Ovary (tissue), 9 donors: ENCODE data around the gene VAPB. TPM values are rescaled to one million over a fixed set of nuclear protein-coding genes. Genes with fewer than 3 reads are reported as not detected.

Source experiments
- DNase-seq, 5 donors: peaks; one replicate each; pipeline ENCODE4 v3.0.0-alpha.2; 2019 to 2020
- H3K27ac ChIP-seq, 2 donors: fragments of 200-600 bp; one replicate each; pipeline versions ENCODE4 v1.5.1 to v1.8.0; 2019 to 2022
- H3K27me3 ChIP-seq: fragments of 200-600 bp; one replicate; pipeline ENCODE4 v1.8.0; 2022
- H3K36me3 ChIP-seq: fragments of 200-600 bp; sonication (generic); one replicate; pipeline ENCODE4 v1.5.1; 2019
- H3K4me1 ChIP-seq: one replicate; pipeline ENCODE4 v1.8.1; 2013; ENCODE audit warnings: mild to moderate bottlenecking, moderate library complexity; ENCODE audit not compliant: insufficient read depth
- H3K4me3 ChIP-seq: fragments of 200-600 bp; sonication (generic); one replicate; pipeline ENCODE4 v1.5.1; 2017
- H3K9me3 ChIP-seq, 2 donors: fragments of 200-600 bp in 1 of 2; sonication (generic) in 1 of 2; one replicate each; pipeline versions ENCODE4 v1.5.1 to v1.8.1; 2013 to 2019; ENCODE audit warnings: mild to moderate bottlenecking in 1 of 2, moderate library complexity in 1 of 2
- CTCF ChIP-seq, 3 donors: fragments of 450-650 bp in 2 of 3; fragments of 200-600 bp in 1 of 3; IDR thresholded peaks; one replicate each; pipeline versions ENCODE4 v1.5.1 to v1.8.0; 2016 to 2022; ENCODE audit warnings: antibody characterized with exemption in 3 of 3, mild to moderate bottlenecking in 1 of 3
- EP300 ChIP-seq: sonication (generic); formaldehyde crosslinking; IDR thresholded peaks from one replicate; pipeline ENCODE4 v1.6.1; 2017; ENCODE audit warnings: antibody characterized with exemption
- POLR2A ChIP-seq: fragments of 450-650 bp; IDR thresholded peaks from one replicate; pipeline ENCODE4 v1.6.1; 2017; ENCODE audit warnings: antibody characterized with exemption, mild to moderate bottlenecking, moderate library complexity
- WGBS, 3 donors: extraction: QIAGEN DNeasy Blood & Tissue Kit in 1 of 3; methylation state at CpG; one replicate each; pipeline versions ENCODE4 v1.1.5 to v1.1.7; 2013 to 2017; 5-methylcytosine and 5-hydroxymethylcytosine counted together
- intact Hi-C, 4 donors: fragments of 100-400 bp; cut with DNase I; formaldehyde crosslinking; loops; one replicate each; pipeline versions ENCODE4 v1.11.0 to v1.15.1; 2022 to 2023
- polyA plus RNA-seq, 2 donors: library from polyadenylated mRNA; stranded (reverse); fragments of 200-250 nt in 1 of 2; fragments of 350-450 nt in 1 of 2; fragmentation: Illumina TruSeq in 1 of 2; extraction: RNeasy Lipid Tissue Mini Kit (QIAGEN cat#74804) in 1 of 2; gene quantifications; one replicate each; pipeline ENCODE4 v1.2.3, GENCODE V29; 2013 to 2014
- total RNA-seq, 7 donors: library from RNA; depleted of rRNA in 2 of 7; stranded (reverse); fragments of >200 nt in 2 of 7; fragmentation: NEBNext Ultra II Directional in 3 of 7; extraction: Animal tissue kit (Norgen Biotek cat#: 25700) in 3 of 7; gene quantifications; one replicate each; pipeline versions ENCODE4 v1.1.0 to v1.2.4, GENCODE V29; 2016 to 2023
- donor health status: DM: no; HTN: no; CAD: no; lungs with moderate emphysema.
- donor health status: DM: no; HTN: no; CAD: no.
- donor health status: Bipolar disorder and iron deficiency.
- donor health status: DM: yes; HTN: yes; CAD: no.
- donor health status: DM: no; HTN: no; CAD: no.
- donor health status: DM: yes; HTN: yes; CAD: no.

The VAPB gene
- total and polyA plus RNA-seq, 9 donors = 11.8 to 81.6 (median 47.5) TPM

GRCh38 chr20:58496429-58496769 lies 107.4 kb downstream of the VAPB start:
- TF ChIP-seq POLR2A (no peak), EP300 (no peak), CTCF (IDR thresholded peaks at IDR 0.05) (no peak)
- intact Hi-C loops = no loop called here
- no peaks in the 10 kb centered on the region for H3K4me1 ChIP-seq
- H3K36me3 ChIP-seq = no peaks in the 10 kb centered on the region
- H3K27me3 ChIP-seq = no peaks in the 10 kb centered on the region
- no peaks in the 10 kb centered on the region for H3K9me3 ChIP-seq
- 92 to 97% (median 93%) methylated on average over 6 of the region's 6 CpGs for WGBS, 3 donors
- H3K4me3 ChIP-seq = no peak overlapping the region
- no peak overlapping the region for H3K27ac ChIP-seq
- no peak for DNase-seq

- Histone ChIP-seq H3K4me1 (no peaks in the 10 kb centered on the region), H3K27me3 (no peaks in the 10 kb centered on the region), H3K4me3 (no peak overlapping the region), H3K27ac (no peak overlapping the region), H3K9me3 (no peaks in the 10 kb centered on the region), H3K36me3 (no peaks in the 10 kb centered on the region)
- intact Hi-C loops = no loop called here
- no peak for DNase-seq
- WGBS, 3 donors = 92 to 94% (median 93%) methylated on average over 16 of the region's 16 CpGs
- TF ChIP-seq POLR2A = no peak
- no peak for TF ChIP-seq CTCF (IDR thresholded peaks at IDR 0.05)
- TF ChIP-seq EP300 = no peak
Measured at GRCh38 chr20:58497076-58497641, 108.1 kb downstream of the VAPB start.

GRCh38 chr20:58497724-58498469 lies 108.9 kb downstream of the VAPB start:
- intact Hi-C loops = no loop called here
- H3K9me3 ChIP-seq = no peaks in the 10 kb centered on the region
- no peaks in the 10 kb centered on the region for H3K36me3 ChIP-seq
- 92 to 94% (median 92%) methylated on average over 13 of the region's 13 CpGs for WGBS, 3 donors
- TF ChIP-seq EP300 (no peak), POLR2A (no peak), CTCF (IDR thresholded peaks at IDR 0.05) (no peak)
- DNase-seq = no peak
- no peak overlapping the region for H3K4me3 ChIP-seq
- no peaks in the 10 kb centered on the region for H3K27me3 ChIP-seq
- H3K4me1 ChIP-seq = no peaks in the 10 kb centered on the region
- no peak overlapping the region for H3K27ac ChIP-seq

GRCh38 chr20:58498470-58499068 lies 109.5 kb downstream of the VAPB start:
- H3K4me1 ChIP-seq = no peaks in the 10 kb centered on the region
- H3K9me3 ChIP-seq = peaks cover 0 to under 1% of the 10 kb centered on the region in 2 donors
- no peaks in the 10 kb centered on the region for H3K27me3 ChIP-seq
- no peak overlapping the region for H3K27ac ChIP-seq
- 76 to 86% (median 78%) methylated on average over 8 to 9 of the region's 9 CpGs for WGBS, 3 donors
- no peak for TF ChIP-seq POLR2A
- no peak for TF ChIP-seq CTCF (IDR thresholded peaks at IDR 0.05)
- H3K4me3 ChIP-seq = no peak overlapping the region
- no peak for DNase-seq
- intact Hi-C loops = no loop called here
- no peaks in the 10 kb centered on the region for H3K36me3 ChIP-seq
